HG03565 (cell line): ENCODE data around the gene CDKN2B-AS1.

Experiments used
- ATAC-seq: cut with Tn5 transposase; IDR thresholded peaks from one replicate; pipeline ENCODE4 v1.9.1; 2021; ENCODE audit warnings: mild to moderate bottlenecking, moderate library complexity; ENCODE audit not compliant: unreplicated experiment

Gene CDKN2B-AS1

GRCh38 chr9:22117511-22118384 is 123.2 kb downstream of the CDKN2B-AS1 start:
- ATAC-seq, result no peak

GRCh38 chr9:22118810-22119521 is 124.4 kb downstream of the CDKN2B-AS1 start:
- no peak for ATAC-seq

GRCh38 chr9:22119522-22120158 is 125.0 kb downstream of the CDKN2B-AS1 start:
- ATAC-seq, result peak; percentile 84

DNA sequence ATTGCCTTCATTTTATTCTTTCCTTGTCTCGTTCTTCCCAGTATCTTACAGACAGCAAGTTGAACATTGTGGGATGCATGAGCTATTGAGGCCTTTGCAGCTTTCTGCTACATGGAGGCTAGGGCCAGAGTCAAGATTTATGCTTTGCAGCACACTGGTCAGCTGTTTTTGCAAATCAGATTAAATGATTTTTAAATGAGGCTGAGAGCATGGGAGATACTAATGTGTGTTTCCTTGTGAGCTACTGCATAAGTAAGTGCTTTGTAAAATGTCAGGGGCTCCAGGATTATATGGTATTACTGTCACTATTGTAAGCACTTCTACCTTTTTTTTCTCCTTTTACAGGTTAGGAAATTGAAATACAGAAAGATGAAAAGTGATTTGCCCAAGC is 125.6 kb downstream of the CDKN2B-AS1 start:
- no peak for ATAC-seq

DNA sequence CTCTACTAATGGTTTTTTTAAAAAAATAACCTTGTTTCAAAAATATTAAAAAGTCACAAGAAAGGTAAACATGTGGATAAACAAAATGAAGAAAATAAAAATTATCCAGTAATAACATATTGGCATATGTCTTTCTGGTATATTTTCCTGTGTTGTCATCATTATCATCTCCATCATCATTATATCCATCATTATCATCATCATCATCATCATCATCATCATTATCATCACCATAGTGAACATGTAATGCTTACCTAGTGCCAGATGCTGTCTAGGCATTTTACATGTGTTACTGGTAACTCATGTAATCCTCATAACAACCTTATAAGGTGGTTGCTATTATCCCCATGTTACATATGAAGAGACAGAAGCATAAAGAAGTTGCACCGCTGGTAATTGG is 126.0 kb downstream of the CDKN2B-AS1 start:
- ATAC-seq, result no peak

DNA sequence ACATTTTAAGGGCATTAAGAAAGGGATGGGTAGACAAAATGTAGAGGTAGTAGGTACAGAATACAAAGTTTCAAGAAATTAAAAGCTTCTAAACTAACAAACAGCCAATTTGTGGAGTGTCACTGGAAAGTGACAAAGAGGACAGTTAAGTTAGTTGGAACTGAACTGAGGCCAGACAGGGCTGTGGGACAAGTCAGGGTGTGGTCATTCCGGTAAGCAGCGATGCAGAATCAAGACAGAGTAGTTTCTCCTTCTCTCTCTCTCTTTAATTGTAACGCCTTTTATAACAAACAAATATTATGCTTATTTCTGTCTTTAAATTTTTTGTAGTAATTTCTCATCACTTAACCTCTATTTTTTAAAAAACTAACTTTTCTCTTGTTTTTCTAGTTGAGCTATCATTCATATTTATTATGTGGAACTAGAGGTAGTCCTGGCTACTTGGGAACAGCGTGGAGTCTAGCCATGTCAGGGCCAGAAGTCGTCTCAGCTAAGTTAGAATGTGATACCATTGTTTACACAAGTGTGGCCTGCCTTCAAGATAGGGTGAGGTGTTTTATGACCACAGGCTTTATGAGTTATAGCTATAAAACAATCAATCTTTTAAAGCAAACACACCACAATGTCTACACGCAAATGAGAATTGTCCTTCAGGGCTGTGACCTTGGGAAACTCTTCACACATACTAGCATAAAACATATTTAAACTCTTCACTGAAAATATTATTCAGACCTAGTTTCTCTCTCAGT is 129.8 kb downstream of the CDKN2B-AS1 start:
- ATAC-seq, result no peak

- no peak for ATAC-seq
Observed at GRCh38 chr9:22129133-22129532, 134.5 kb downstream of the CDKN2B-AS1 start.

DNA sequence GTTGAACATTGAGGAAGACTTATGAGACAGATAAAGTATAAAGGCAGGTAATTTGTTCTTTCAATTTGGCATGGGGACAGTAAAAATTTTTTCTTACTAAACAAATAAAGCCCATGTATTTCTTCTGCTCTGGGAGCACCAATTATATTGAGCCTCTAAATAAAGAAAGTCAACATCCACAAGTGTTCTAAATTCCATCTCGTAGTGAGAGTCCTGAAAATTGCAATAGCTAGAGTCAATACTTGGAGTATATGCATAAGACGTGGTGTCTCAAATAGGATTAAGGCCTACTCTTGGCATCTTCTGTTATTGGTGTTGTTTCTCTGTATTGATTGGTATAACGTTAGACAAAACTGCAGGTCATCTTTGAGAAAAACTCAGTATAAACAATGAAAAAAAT is 135.0 kb downstream of the CDKN2B-AS1 start:
- ATAC-seq, result no peak

GRCh38 chr9:22131817-22132216 is 137.2 kb downstream of the CDKN2B-AS1 start:
- ATAC-seq, result no peak

DNA sequence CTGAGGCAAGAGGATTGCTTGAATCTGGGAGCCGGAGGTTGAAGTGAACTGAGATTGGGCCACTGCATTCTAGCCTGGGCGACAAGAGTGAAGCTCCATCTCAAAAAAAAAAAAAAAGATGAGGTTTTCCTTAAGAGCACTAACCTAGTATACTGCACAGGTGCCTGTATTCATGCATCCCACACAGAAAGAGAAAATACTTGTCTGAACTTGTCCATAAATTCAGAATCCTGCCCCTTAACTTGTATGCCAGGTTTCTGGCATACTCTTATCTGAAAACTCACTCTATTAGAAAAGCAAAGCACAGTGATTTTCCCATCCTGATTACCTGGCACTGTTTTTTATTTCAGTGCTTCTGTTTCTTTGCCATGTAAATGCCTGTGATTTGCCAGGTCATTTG is 139.8 kb downstream of the CDKN2B-AS1 start:
- ATAC-seq, result no peak

DNA sequence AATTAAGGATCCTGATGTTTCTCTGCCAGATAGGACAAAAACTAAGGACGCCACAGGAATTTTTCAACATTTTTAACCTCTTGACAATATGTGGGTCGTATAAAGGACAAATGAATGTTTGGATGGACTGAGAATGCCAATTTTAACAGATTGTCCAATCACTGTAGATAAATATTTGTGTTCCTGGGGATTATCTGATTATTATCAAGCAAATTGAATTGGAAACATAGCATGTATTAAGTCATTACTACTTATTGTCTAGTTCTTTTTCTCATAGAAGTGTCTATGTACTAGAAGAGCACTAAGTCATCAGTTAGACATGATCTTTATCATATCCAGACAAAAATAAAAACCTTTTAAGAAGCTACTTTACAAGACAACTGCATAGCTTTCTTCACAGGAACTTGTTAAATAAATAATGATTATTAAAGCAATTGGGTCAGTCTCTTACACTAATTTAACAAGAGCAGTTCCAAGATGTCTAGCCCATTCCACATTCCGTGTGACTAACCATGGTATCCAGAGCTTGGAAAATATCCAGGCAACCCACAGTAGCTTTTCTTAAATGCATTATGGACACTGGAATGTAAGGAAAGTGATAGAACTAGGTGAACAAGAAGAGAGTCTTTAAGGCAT is 142.0 kb downstream of the CDKN2B-AS1 start:
- ATAC-seq, result no peak

- ATAC-seq, result no peak
Observed at GRCh38 chr9:22138956-22139660, 144.5 kb downstream of the CDKN2B-AS1 start.

- ATAC-seq, result no peak
Observed at GRCh38 chr9:22141908-22142307, 147.3 kb downstream of the CDKN2B-AS1 start.

DNA sequence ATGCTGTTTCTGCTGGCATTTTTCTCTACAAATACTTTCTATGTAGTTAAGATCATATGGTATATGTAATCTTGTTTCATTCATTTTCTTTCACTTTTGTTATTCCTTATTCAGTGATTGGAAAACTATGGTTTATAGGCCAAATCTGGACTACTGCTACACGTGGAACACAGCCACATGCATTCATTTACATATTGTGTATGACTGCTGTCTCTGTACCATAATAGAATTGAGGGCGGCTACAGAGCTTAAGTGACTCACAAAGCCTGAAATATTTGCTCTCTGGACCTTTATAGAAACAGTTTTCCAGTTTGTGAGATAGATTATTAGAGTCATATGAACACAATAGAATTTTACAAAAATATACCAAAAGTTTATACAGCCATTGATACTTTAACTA is 148.1 kb downstream of the CDKN2B-AS1 start:
- ATAC-seq, result no peak

- no peak for ATAC-seq
Observed at GRCh38 chr9:22143799-22144625, 149.4 kb downstream of the CDKN2B-AS1 start.

DNA sequence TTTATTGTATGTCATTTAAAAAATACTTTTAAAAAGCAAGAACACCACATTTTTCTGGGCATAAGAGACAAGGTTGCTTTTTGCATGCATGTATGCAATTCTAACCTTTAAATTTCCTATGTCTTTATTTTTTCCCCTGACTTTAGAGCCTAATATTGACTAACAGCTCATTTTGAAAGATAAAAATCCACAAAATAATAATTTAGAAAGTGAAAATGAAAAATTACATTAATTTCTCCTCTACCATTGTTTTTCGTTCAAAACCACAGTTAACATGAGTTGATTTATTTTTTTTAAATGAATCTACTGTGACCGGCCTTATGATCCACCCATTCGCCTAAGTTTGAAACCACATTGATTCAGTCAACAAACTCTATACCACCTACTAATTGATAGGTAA is 152.0 kb downstream of the CDKN2B-AS1 start:
- no peak for ATAC-seq

DNA sequence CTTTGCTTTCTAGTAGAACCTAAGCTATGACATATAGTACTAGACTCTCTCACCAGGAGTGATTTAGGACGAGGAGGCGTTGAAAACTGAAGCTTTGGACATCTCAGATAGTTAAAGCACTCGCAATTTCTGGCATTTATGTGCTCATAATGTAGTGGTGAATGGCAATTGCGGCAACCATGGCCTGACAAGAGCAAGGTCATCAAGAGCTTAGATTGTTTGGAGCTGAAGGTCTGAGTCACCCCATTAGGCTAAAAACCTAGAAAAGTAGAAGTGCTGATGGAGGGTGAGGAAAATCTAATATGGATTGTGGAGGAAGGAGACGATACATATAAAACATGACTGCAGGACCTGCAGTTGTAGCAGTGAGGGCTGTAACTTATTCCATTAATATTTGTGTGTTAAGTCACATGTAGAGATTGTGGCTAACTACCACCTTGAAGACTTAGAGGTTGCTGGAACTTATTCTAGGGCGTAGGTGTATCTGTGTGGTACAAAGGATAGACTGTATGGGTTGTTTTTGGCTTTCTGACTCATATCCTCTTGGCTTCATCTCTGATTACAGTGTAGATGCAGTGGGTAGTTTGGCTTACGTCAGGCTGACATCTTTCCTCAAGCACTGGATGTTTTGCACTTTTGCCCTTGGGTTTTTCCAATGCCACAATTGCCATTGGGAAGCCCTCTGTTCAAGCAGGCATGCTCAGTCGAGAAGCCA is 153.4 kb downstream of the CDKN2B-AS1 start:
- ATAC-seq, result peak; percentile 65

DNA sequence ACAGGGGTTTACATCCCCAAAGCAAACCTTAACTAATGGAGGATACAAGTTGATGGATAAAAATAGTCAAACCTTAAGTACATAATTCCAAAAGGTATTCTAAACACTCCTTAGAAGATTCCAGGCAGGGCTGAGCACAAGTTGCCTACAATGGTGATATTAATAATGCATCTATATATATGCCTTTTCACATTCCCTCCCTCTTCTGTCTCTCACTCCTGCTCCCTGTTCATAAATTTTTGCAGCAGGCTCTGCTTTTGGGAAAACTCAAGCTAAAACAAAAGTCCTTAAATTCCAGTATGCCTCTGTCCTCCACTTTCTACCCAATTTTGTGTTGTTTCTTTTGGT is 153.9 kb downstream of the CDKN2B-AS1 start:
- ATAC-seq, result no peak
